MCF 10A (cell line): ENCODE results near the gene SLC25A4. TPM values are rescaled to one million over a fixed set of nuclear protein-coding genes. Genes with fewer than 3 reads are reported as not detected.
A peak's percentile ranks its signal among the peaks of the same experiment; 100 is the strongest.
"Not testable (repeated sequence)": the region's sequence is repeated elsewhere in the genome, so short reads cannot be mapped to it uniquely, and the experiment has no call there.

Experiments used
- BruUV-seq: library from RNA; stranded (reverse); fragments of 400-500 nt; replicated peaks from 2 replicates; lab custom pipeline; 2021; lab: Mats Ljungman, UMichigan
- CTCF ChIA-PET: fragments of 300-600 bp; sonication (Branson Sonifier 250); formaldehyde crosslinking; extraction: SDS; loops from one replicate; lab custom pipeline; 2021; ENCODE audit warnings: antibody characterized with exemption, inconsistent platforms; lab: Yijun Ruan, JAX
- POLR2A ChIA-PET: fragments of 300-600, 350-650 bp; sonication (Branson Sonifier 250); formaldehyde crosslinking; extraction: SDS; loops from one replicate; lab custom pipeline; 2020; ENCODE audit warnings: antibody characterized with exemption, inconsistent platforms; lab: Yijun Ruan, JAX
- DNase-seq: peaks from one replicate; pipeline ENCODE4 v3.0.0-alpha.2; 2018; ENCODE audit not compliant: unreplicated experiment
- H3K27ac Mint-ChIP-seq: one replicate; pipeline ENCODE4 v1.8.0; 2022; ENCODE audit warnings: mild to moderate bottlenecking, low read depth, mixed read lengths; ENCODE audit not compliant: unreplicated experiment
- H3K27me3 Mint-ChIP-seq: one replicate; pipeline ENCODE4 v1.8.0; 2022; ENCODE audit warnings: mixed read lengths; ENCODE audit not compliant: insufficient read depth, unreplicated experiment
- H3K36me3 Mint-ChIP-seq: one replicate; pipeline ENCODE4 v1.8.0; 2022; ENCODE audit warnings: mild to moderate bottlenecking, moderate library complexity, mixed read lengths; ENCODE audit not compliant: insufficient read depth, unreplicated experiment
- H3K4me1 Mint-ChIP-seq: one replicate; pipeline ENCODE4 v1.8.0; 2022; ENCODE audit warnings: mixed read lengths; ENCODE audit not compliant: insufficient read depth, unreplicated experiment
- H3K4me3 Mint-ChIP-seq: one replicate; pipeline ENCODE4 v1.8.0; 2022; ENCODE audit warnings: mild to moderate bottlenecking, moderate library complexity, mixed read lengths; ENCODE audit not compliant: unreplicated experiment
- H3K9me3 Mint-ChIP-seq: one replicate; pipeline ENCODE4 v1.8.0; 2022; ENCODE audit warnings: mixed read lengths; ENCODE audit not compliant: unreplicated experiment
- intact Hi-C: fragments of 100-400 bp; cut with micrococcal nuclease; formaldehyde crosslinking; loops from 2 replicates; pipeline ENCODE4 v1.14.1; 2022
- total RNA-seq: library from RNA; stranded (reverse); gene quantifications from 2 replicates; pipeline ENCODE4 v1.2.3, GENCODE V29; 2022
- TF ChIP-seq, protein P1 (sequence below): fragments of 200-600 bp; IDR thresholded peaks from one replicate; pipeline ENCODE4 v1.8.0; 2022; ENCODE audit warnings: antibody characterized with exemption, mild to moderate bottlenecking; ENCODE audit not compliant: unreplicated experiment

The SLC25A4 gene
- total RNA-seq, 1 experiment from 2014 or later = 18.9 TPM

DNA sequence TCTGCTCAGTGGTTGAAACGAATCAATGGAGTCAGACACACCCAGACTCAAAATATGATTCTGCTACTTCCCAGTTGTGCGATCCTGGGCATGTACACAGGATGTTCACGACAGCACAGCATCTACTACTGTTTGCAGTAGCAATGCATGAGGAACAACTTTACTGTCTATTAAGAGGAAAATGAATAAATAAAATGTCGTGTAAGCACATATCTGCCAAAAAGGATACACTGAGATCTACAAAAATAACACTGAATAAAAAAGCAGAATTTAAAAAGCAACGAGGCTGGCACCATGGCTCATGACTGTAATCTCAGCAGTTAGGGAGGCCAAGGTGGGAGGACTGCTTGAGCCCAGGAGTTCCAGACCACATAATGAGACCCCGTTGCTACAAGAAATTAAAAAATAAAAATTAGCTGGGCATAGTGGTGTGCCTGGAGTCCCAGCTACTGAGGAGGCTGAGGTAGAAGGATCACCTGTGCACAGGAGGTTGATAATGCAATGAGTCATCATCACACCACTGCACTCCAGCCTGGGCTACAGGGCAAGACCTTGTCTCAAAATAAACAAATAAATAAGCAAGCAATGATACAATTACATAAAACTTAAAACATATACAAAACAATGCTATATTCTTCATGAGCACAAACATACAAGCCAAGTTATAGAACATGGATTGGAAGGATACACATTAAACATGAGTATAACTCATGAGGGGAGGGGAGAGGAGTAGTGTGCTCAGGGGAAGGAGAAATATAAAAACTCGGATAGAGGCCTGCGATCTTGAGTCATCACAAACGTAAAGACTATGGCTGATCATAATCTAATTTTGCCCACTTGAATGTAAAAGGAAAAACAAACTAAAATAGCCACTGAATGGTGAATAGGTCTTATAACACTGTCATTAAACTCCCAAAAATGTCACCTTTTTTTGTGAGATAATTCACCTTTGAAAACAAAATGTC, 52.1 kb downstream of the SLC25A4 start:
- Mint-ChIP-seq H3K36me3 (peaks cover 44% of the 10 kb centered on the region), H3K4me1 (peaks cover 10% of the 10 kb centered on the region), H3K27me3 (no peaks in the 10 kb centered on the region), H3K27ac (no peak overlapping the region), H3K9me3 (no peaks in the 10 kb centered on the region), H3K4me3 (no peak overlapping the region)
- DNase-seq = no peak
- TF ChIP-seq, protein P1, sequence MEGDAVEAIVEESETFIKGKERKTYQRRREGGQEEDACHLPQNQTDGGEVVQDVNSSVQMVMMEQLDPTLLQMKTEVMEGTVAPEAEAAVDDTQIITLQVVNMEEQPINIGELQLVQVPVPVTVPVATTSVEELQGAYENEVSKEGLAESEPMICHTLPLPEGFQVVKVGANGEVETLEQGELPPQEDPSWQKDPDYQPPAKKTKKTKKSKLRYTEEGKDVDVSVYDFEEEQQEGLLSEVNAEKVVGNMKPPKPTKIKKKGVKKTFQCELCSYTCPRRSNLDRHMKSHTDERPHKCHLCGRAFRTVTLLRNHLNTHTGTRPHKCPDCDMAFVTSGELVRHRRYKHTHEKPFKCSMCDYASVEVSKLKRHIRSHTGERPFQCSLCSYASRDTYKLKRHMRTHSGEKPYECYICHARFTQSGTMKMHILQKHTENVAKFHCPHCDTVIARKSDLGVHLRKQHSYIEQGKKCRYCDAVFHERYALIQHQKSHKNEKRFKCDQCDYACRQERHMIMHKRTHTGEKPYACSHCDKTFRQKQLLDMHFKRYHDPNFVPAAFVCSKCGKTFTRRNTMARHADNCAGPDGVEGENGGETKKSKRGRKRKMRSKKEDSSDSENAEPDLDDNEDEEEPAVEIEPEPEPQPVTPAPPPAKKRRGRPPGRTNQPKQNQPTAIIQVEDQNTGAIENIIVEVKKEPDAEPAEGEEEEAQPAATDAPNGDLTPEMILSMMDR = no peak
- no TSS peak for BruUV-seq
- CTCF ChIA-PET = interaction anchor here (0.6 to 2.2 kb wide), 2 partner anchors 12 to 1354 kb away, joined by 4 to 8 read pairs; no protein-coding TSS in a partner anchor
- POLR2A ChIA-PET = interaction anchor here (1.6 kb wide), 1 partner anchor 11 kb away, joined by 3 read pairs; no protein-coding TSS in a partner anchor
- intact Hi-C loops = no loop called here

DNA sequence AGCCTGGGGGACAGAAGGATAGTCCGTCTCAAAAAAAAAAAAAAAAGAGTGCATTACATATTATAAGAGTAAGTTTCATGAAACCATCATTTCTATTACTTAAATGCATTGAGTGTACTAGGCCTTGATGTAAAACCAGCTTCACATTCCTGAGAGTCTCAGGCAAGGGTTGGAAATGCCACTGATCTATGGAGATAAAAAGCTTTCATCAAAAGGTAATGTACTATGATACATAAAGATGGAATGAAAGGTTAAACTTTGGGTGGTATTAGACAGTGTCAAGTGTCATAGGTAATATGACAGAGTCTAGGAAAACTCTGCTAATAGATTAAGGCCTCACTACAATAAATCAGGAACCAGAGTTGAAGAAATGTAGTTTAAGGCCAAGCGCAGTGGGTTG, 53.4 kb downstream of the SLC25A4 start:
- Mint-ChIP-seq H3K27ac (no peak overlapping the region), H3K9me3 (no peaks in the 10 kb centered on the region), H3K4me1 (peaks cover 11% of the 10 kb centered on the region), H3K27me3 (no peaks in the 10 kb centered on the region), H3K36me3 (peaks cover 40% of the 10 kb centered on the region), H3K4me3 (no peak overlapping the region)
- BruUV-seq = no TSS peak
- ChIA-PET POLR2A (interaction anchor here (0.6 to 1.7 kb wide), 4 partner anchors 10 to 577 kb away, joined by 3 to 4 read pairs (median 4); no protein-coding TSS in a partner anchor), CTCF (interaction anchor here (0.5 to 1.3 kb wide), 7 partner anchors 8 to 534 kb away, joined by 3 to 8 read pairs (median 3); no protein-coding TSS in a partner anchor)
- intact Hi-C loops = no loop called here
- TF ChIP-seq, protein P1 = no peak
- DNase-seq = no peak

DNA sequence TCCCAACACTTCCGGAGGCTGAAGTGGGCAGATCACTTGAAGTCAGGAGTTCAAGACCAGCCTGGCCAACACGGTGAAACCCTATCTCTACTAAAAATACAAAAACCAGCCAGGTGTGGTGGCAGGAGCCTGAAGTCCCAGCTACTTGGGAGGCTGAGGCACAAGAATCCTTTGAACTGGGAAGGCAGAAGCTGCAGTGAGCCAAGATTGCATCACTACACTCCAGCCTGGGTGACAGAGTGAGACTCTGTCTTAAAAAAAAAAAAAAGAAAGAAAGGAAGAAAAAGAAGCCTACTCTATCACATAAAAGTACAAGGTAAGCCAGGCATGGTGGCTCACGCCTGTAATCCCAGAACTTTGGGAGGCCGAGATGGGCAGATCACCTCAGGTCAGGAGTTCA, 55.1 kb downstream of the SLC25A4 start:
- H3K4me1 Mint-ChIP-seq = peaks cover 13% of the 10 kb centered on the region
- CTCF ChIA-PET = interaction anchor here (0.6 to 6.3 kb wide), 2 partner anchors 15 to 49 kb away, joined by 4 to 42 read pairs; no protein-coding TSS in a partner anchor
- BruUV-seq, POLR2A ChIA-PET, H3K27me3 Mint-ChIP-seq, H3K4me3 Mint-ChIP-seq, H3K9me3 Mint-ChIP-seq, DNase-seq, intact Hi-C loops: not testable (repeated sequence)
- peaks cover 34% of the 10 kb centered on the region for H3K36me3 Mint-ChIP-seq
- peak overlapping the region; percentile 23 for H3K27ac Mint-ChIP-seq

Other genes with a start within 250 kb of the SLC25A4 start
- gene HELT, start 124.8 kb upstream of the SLC25A4 start, total RNA-seq = not detected in 2 replicates
- 80.2 and 95.0 TPM in 2 replicates for gene CFAP97, start 60.7 kb downstream of the SLC25A4 start, total RNA-seq
- 10.5 and 14.4 TPM in 2 replicates for gene SNX25, start 66.3 kb downstream of the SLC25A4 start, total RNA-seq